ENCODE measurements around the gene RFNG.
"Not testable (repeated sequence)": the region's sequence is repeated elsewhere in the genome, so short reads cannot be mapped to it uniquely, and the experiment has no call there.

The RFNG gene

GRCh38 chr17:82039695-82040299 is 11.8 kb downstream of the RFNG start:
- no peak for DNase-seq

DNA sequence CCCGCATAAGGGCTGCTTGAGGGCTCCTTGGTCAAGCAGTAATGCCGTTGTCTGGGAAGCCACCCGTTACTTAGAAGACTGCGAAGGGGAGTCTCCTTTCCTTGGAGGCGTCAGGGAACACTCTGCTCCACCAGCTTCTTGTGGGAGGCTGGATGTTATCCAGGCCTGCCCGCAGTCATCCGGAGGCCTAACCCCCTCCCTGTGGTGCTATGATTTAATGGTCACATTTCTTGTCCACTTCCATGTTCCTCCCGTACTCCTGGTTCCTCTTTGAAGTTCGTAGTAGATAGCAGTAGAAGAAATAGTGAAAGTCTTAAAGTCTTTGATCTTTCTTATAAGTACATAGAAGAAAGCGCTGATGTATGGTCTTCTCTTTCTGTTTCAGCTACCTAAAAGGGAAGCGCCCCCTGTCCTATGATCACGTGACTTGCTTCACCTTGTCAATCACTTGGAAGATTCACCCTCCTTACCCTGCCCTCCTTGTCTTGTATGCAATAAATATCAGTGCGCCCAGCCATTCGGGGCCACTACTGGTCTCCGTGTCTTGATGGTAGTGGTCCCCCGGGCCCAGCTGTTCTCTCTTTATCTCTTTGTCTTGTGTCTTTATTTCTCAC is 12.7 kb downstream of the RFNG start:
- DNase-seq: not testable (repeated sequence)

DNA sequence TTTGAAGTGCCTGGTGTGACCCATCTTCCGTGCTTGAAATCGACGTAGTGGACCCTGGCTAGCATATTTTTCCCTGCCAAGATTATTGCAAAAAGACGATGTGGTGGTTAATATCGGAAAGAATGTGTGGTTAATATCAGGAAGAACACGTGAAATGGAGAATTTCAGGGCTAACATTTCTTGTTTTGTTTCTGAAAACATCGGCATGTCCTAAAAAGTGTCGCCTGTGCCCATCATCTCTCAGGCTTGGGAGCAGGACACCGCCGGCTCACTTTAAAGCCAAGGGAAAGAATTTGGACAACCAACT is 13.8 kb downstream of the RFNG start:
- no peak for DNase-seq

- DNase-seq: peak; percentile 97
Measured at GRCh38 chr17:82037092-82037888, 14.3 kb downstream of the RFNG start, which contains the start of gene DCXR. TSS of gene DCXR (minus strand) at chr17:82037697. CDS start at chr17:82037682, 15 bp downstream.

DNA sequence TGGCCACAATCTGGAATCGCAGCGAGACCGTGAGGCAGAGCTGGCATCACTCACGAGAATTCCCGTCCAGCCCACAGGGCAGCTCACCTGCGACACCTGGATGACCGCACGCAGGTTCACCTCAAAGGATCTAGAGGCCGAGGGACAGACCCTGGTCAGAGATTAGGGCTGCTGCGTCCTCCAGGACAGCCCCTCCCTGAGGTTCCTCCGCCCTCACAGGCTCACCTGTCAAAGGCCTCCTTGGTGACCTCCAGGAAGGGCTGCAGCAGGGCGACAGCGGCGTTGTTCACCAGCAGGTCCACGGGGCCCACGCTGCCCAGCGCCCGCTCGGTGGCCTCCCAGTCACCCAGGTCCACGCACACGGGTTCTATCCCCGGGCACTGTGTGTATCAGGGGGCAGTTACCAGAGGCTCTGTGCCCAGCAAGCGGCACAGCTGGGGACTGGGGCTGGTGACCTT is 14.9 kb downstream of the RFNG start:
- DNase-seq: no peak

- no peak for DNase-seq
Measured at GRCh38 chr17:82035956-82036633, 15.5 kb downstream of the RFNG start.

DNA sequence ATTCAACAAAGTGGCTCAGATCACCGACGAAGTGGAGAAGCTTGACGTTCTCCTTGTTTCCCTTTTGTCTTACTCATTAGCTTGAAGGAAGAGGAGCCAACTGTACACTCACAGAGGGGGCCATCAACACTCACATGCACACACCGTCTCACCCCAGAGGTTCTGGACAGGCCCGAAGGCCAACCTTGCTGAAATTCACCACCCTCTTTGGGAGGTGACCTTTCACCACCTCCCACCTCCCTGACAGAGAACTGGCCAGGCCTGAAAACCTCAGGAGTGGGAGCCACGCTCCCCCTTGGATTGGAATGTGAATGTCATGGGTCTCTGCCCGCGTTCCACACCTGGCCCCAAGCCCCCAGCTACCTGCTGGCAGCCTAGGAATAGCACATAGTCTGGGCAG is 16.1 kb downstream of the RFNG start:
- DNase-seq: no peak

GRCh38 chr17:82034371-82035011 is 17.1 kb downstream of the RFNG start:
- no peak for DNase-seq

- no peak for DNase-seq
Measured at GRCh38 chr17:82033359-82034085, 18.1 kb downstream of the RFNG start.

- DNase-seq: peak; percentile 69
Measured at GRCh38 chr17:82031885-82032627, 19.6 kb downstream of the RFNG start.

- peak; percentile 50 for DNase-seq
Measured at GRCh38 chr17:82031303-82031884, 20.2 kb downstream of the RFNG start, which contains the start of gene RAC3. TSS of gene RAC3 (plus strand) at chr17:82031678. CDS start at chr17:82031762, 84 bp downstream.

DNA sequence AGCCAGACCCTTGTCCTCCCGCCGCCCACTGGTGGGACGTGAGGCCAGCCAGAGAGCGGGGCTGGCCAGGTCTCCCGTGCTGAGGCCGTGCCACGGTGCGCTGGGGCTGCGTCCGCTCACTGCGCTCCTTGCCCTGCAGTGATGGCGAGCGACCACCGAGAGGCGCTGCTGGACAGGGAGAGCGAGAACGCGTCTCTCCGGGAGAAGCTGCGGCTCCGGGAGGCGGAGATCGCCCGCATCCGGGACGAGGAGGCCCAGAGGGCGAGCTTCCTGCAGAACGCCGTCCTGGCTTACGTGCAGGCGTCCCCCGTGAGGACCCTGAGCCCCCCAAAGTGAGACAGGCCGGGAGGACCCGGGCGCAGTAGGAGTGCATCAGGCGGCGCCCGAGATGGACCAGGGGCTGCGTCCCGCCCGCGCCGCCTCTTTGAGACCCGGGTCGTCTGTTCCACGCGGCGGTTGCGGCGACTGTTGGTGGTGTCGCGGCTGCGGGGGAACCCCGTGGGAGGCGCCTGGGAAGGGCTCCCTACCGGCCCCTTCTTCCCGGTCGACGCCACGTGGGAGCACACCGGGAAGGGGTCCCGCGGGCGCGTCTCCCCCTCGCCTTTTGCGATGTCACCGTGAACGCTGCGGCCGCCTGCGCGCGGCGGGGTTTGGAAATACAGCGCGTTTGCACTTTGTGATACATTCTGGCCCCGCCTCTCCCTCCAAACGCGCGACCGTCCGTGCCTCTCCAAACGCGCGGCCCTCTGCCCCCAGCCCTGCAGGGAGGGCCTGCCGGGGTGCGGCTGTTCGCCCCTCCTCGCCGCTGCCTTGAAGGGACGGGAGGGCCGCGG is 20.9 kb downstream of the RFNG start:
- peak; percentile 80 for DNase-seq

- no peak for DNase-seq
Measured at GRCh38 chr17:82029990-82030469, 21.6 kb downstream of the RFNG start.

GRCh38 chr17:82029391-82029790 is 22.2 kb downstream of the RFNG start:
- DNase-seq: no peak

DNA sequence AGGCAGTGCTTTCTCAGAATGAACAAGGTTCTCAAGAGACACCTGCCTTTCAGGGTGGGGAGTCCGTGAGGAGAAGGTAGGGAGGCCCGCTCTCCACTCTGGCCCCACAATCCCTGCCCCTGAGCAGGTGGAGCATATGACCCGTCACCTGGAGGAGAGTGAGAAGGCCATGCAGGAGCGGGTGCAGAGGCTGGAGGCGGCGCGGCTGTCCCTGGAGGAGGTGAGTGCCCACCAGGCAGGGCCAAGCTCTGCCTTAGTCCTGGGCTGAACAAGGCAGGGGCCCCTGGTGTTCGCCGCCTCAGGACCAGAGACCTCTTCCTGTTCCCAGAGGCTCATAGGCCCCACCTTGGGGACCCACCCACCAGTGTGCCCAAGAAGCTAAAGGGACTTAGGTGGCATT is 22.6 kb downstream of the RFNG start:
- no peak for DNase-seq

DNA sequence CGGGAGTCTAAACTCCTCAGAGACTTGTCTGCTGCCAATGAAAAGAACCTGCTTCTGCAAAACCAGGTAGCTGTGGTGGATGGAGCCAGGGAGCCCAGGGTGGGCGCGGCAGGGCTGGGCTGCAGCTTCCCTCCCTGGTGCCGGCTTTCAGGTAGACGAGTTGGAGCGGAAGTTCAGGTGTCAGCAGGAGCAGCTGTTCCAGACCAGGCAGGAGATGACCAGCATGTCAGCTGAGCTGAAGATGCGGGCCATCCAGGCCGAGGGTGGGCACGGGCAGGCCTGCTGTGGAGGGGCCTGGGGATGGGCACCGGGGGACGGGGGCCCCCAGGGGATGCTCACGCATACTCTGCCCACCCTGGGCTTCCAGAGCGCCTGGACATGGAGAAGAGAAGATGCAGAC is 23.4 kb downstream of the RFNG start:
- DNase-seq: no peak

DNA sequence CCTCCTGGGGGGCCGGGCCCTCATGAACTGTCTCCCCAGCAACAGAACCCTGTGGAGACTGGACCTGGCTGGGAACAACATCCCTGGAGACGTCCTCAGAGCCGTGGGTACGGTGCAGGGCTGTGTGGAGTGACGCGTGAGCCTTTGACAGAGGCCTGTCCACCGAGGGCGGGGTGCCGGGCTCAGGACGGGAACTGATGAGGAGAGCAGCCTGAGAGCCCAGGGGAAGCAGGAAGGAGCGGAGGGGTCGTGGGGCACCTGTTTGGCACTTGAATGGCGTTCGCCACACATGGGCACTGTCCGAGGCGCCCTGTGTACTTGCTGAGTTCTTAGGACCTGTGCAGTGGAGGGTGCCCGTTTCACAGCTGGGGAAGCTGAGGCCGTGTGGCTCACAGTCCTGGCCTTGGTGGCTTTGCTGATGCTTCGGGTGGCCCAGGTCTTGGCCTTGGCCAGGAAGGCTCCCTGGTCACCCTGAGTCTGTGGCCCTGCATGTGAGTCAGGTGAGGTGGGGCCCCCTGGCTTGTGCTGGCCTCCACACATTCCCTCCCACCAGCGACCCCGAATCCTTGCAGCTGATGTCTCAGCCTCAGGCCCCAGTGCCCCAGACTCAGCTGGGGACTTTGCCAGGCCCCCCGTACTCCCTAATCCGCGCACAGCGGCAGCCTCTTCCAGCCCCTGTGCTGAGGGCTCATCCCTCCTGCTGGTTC is 26.1 kb downstream of the RFNG start:
- no peak for DNase-seq

DNA sequence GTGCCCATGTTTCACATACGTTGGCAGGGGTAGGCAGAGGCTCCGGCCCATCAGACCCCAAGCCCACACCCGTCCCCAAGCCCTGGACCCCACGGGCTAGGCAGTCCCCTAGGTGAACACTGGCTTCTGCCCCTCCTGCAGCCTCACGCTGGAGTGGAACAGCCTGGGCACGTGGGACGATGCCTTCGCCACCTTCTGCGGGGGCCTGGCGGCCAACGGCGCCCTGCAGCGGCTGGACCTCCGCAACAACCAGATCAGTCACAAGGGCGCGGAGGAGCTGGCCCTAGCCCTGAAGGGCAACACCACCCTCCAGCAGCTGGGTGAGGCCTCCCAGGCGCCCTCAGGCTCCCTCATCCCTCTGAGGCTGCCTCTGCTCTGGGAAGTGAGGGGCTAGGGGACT is 26.8 kb downstream of the RFNG start:
- no peak for DNase-seq

Data from NCI-H146 (cell line).